GM12878 (cell line): Measurements from ENCODE around the gene BRME1. TPM values are rescaled to one million over a fixed set of nuclear protein-coding genes. Genes with fewer than 3 reads are reported as not detected.

Source experiments
- ATAC-seq: fragments of 200-7000 bp; cut with Tn5 transposase; 3 replicates; pipeline ENCODE4 v1.9.1; 2020; ENCODE audit warnings: mild to moderate bottlenecking, moderate library complexity
- BruUV-seq: library from RNA; stranded (reverse); fragments of 400-500 nt; replicated peaks from 2 replicates; lab custom pipeline; 2021; lab: Mats Ljungman, UMichigan
- CTCF ChIA-PET: fragments of 300-600 bp; sonication (Branson Sonifier 250); formaldehyde crosslinking; extraction: SDS; loops from one replicate; lab custom pipeline; 2021; ENCODE audit warnings: inconsistent platforms; lab: Yijun Ruan, JAX
- POLR2A ChIA-PET: fragments of 350-600 bp; formaldehyde crosslinking; extraction: SDS; loops from one replicate; lab custom pipeline; 2021; ENCODE audit warnings: inconsistent platforms; lab: Charles Lee
- RAD21 ChIA-PET: fragments of 300-600 bp; sonication (Branson Sonifier 250); formaldehyde crosslinking; loops from one replicate; lab custom pipeline; 2023; ENCODE audit warnings: antibody characterized with exemption; ENCODE audit not compliant: unreplicated experiment; lab: Charles Lee
- SMC1A ChIA-PET: fragments of 300-600 bp; sonication (Branson Sonifier 250); formaldehyde crosslinking; loops from one replicate; lab custom pipeline; 2023; ENCODE audit not compliant: unreplicated experiment, uncharacterized antibody; lab: Charles Lee
- DNase-seq: peaks from one replicate; pipeline ENCODE4 v3.0.0-alpha.2; 2011; ENCODE audit warnings: low read depth, low spot score
- FAIRE-seq: peaks from 3 replicates; lab custom pipeline; 2011; peaks lifted over from hg19 to GRCh38; lab: Jason Lieb, UNC
- H2AFZ ChIP-seq: 2 replicates; pipeline ENCODE4 v1.6.0; 2011; ENCODE audit warnings: low read depth, low read length, control low read depth; ENCODE audit not compliant: control insufficient read depth
- H3K27ac ChIP-seq: 2 replicates; pipeline ENCODE4 v1.5.1; 2011; ENCODE audit warnings: control low read depth; ENCODE audit not compliant: control insufficient read depth, insufficient read depth
- H3K27me3 ChIP-seq, 2 experiments: replicated peaks in 1 of 2; 2 replicates each; pipeline versions ENCODE4 v1.6.0 to v1.6.1; 2011; ENCODE audit warnings: low read length in 1 of 2; ENCODE audit not compliant: control insufficient read depth in 2 of 2, insufficient read depth in 2 of 2
- H3K36me3 ChIP-seq, 2 experiments: 2 replicates each; pipeline ENCODE4 v1.5.1; 2011; ENCODE audit warnings: low read length in 1 of 2; ENCODE audit not compliant: control insufficient read depth in 2 of 2, insufficient read depth in 2 of 2
- H3K4me1 ChIP-seq: 2 replicates; pipeline ENCODE4 v1.6.1; 2011; ENCODE audit warnings: mild to moderate bottlenecking, low read length, moderate library complexity, mixed read lengths; ENCODE audit not compliant: control insufficient read depth, insufficient read depth
- H3K4me2 ChIP-seq: 2 replicates; pipeline ENCODE4 v1.6.0; 2011; ENCODE audit warnings: control low read depth; ENCODE audit not compliant: control insufficient read depth, insufficient read depth
- H3K4me3 ChIP-seq: fragments of 200-600 bp; sonication (generic); 2 replicates; pipeline ENCODE4 v1.5.1; 2016
- H3K79me2 ChIP-seq: 2 replicates; pipeline ENCODE4 v1.6.0; 2011; ENCODE audit warnings: low read length; ENCODE audit not compliant: control insufficient read depth, insufficient read depth
- H3K9ac ChIP-seq: 2 replicates; pipeline ENCODE4 v1.8.0; 2011; ENCODE audit warnings: low read length, control low read depth, mixed read lengths; ENCODE audit not compliant: control insufficient read depth, insufficient read depth
- H3K9me3 ChIP-seq: replicated peaks from 3 replicates; pipeline ENCODE4 v1.5.1; 2011; ENCODE audit warnings: mild to moderate bottlenecking, low read length; ENCODE audit not compliant: control insufficient read depth, insufficient read depth
- H4K20me1 ChIP-seq: 2 replicates; pipeline ENCODE4 v1.6.0; 2011; ENCODE audit not compliant: control insufficient read depth, insufficient read depth
- BACH1 ChIP-seq: fragments of 450-650 bp; IDR thresholded peaks from 2 replicates; pipeline ENCODE4 v1.6.1; 2017; ENCODE audit warnings: mild to moderate bottlenecking, borderline replicate concordance
- BCL11A ChIP-seq: IDR thresholded peaks from 2 replicates; pipeline ENCODE4 v1.6.1; 2011; ENCODE audit warnings: low read depth, low read length
- BHLHE40 ChIP-seq, 2 experiments: fragments of 450-650 bp in 1 of 2; IDR thresholded peaks; 2 replicates each; pipeline ENCODE4 v1.6.1; 2011 to 2017; ENCODE audit warnings: low read depth in 2 of 2, borderline replicate concordance in 1 of 2, improper control_type of control experiment in 1 of 2, low read length in 1 of 2, mild to moderate bottlenecking in 1 of 2
- CHD1 ChIP-seq: IDR thresholded peaks from 2 replicates; pipeline ENCODE4 v1.6.1; 2012; ENCODE audit warnings: low read depth, low read length, improper control_type of control experiment
- KAT2A ChIP-seq: conservative IDR thresholded peaks from 2 replicates; pipeline ENCODE4 v1.6.1; 2011; ENCODE audit warnings: low read depth, low read length; ENCODE audit not compliant: control insufficient read depth
- KLF5 ChIP-seq: fragments of 450-650 bp; IDR thresholded peaks from 2 replicates; pipeline ENCODE4 v1.6.1; 2014; ENCODE audit warnings: mild to moderate bottlenecking; ENCODE audit not compliant: partially characterized antibody
- MTA2 ChIP-seq: fragments of 450-650 bp; IDR thresholded peaks from 2 replicates; pipeline ENCODE4 v1.6.1; 2016; ENCODE audit warnings: low read depth, mild to moderate bottlenecking, moderate library complexity
- NBN ChIP-seq: fragments of 450-650 bp; IDR thresholded peaks from 2 replicates; pipeline ENCODE4 v1.6.1; 2016
- SREBF1 ChIP-seq: IDR thresholded peaks from 2 replicates; pipeline ENCODE4 v1.6.1; 2012; ENCODE audit warnings: mild to moderate bottlenecking, low read length
- SRF ChIP-seq, 2 experiments: IDR thresholded peaks; 2 replicates each; pipeline ENCODE4 v1.6.1; 2011; ENCODE audit warnings: low read depth in 2 of 2, low read length in 2 of 2, mild to moderate bottlenecking in 1 of 2, moderate library complexity in 1 of 2
- TCF12 ChIP-seq: IDR thresholded peaks from 2 replicates; pipeline ENCODE4 v1.6.1; 2011; ENCODE audit warnings: low read depth, mild to moderate bottlenecking, low read length
- ZNF24 ChIP-seq: fragments of 450-650 bp; IDR thresholded peaks from 2 replicates; pipeline ENCODE4 v1.6.1; 2017; ENCODE audit warnings: antibody characterized with exemption, mild to moderate bottlenecking
- WGBS: methylation state at CpG from one replicate; pipeline ENCODE4 v1.1.6; 2016; ENCODE audit warnings: low lambda C conversion rate; ENCODE audit not compliant: insufficient replicate concordance, insufficient coverage; ENCODE audit errors: missing lambda C conversion rate; 5-methylcytosine and 5-hydroxymethylcytosine counted together
- in situ Hi-C: fragments of 300-500 bp; cut with MboI; formaldehyde crosslinking; loops from 9 replicates; pipeline ENCODE4 v1.14.3; 2018; ENCODE audit warnings: mixed read lengths
- intact Hi-C: fragments of 100-400 bp; cut with micrococcal nuclease; formaldehyde crosslinking; loops from one replicate; pipeline ENCODE4 v1.14.2; 2022; ENCODE audit not compliant: unreplicated experiment
- polyA plus RNA-seq, 11 experiments: library from polyadenylated mRNA; depleted of rRNA in 4 of 11; unstranded in 6 of 11; stranded (reverse) in 5 of 11; fragments of >200 nt; fragmentation: Nextera tagmentation in 4 of 11; fragmentation: Illumina TruSeq in 1 of 11; extraction: Ambion mirVana in 4 of 11; extraction: Trizol in 1 of 11; gene quantifications; 1 replicate in 1 of 11; 2 replicates in 10 of 11; pipeline versions ENCODE4 v1.2.1 to v1.2.3, GENCODE V29; 2011 to 2016; ENCODE audit warnings: inconsistent platforms in 2 of 11, missing spikeins in 2 of 11, low read depth in 1 of 11
- total RNA-seq, 4 experiments: library from RNA; depleted of rRNA in 3 of 4; stranded (reverse); fragments of >200 nt in 3 of 4; fragmentation: Illumina TruSeq in 1 of 4; extraction: Trizol in 1 of 4; gene quantifications; 2 replicates each; pipeline versions ENCODE4 v1.2.1 to v1.2.3, GENCODE V29; 2013 to 2021
- TF ChIP-seq, protein P1 (sequence below), 3 experiments: IDR thresholded peaks in 2 of 3; conservative IDR thresholded peaks in 1 of 3; 2 replicates each; pipeline ENCODE4 v1.5.1; 2011; ENCODE audit warnings: low read depth in 3 of 3, low read length in 3 of 3, mild to moderate bottlenecking in 3 of 3, control low read depth in 2 of 3, moderate library complexity in 2 of 3, inconsistent platforms in 1 of 3, mixed read lengths in 1 of 3; ENCODE audit not compliant: control insufficient read depth in 2 of 3, insufficient read depth in 1 of 3; ENCODE audit errors: extremely low read depth in 1 of 3
- TF ChIP-seq, protein P2 (sequence below): IDR thresholded peaks from 2 replicates; pipeline ENCODE4 v1.6.1; 2011; ENCODE audit warnings: mild to moderate bottlenecking, low read depth, low read length, moderate library complexity; ENCODE audit not compliant: insufficient replicate concordance

BRME1 gene
- total and polyA plus RNA-seq, 10 of the 15 experiments (the other 5 are each of a cell fraction or from before 2014, with no cell fraction given): 0.07 to 2.2 (median 1.1) TPM; not detected in 1

DNA sequence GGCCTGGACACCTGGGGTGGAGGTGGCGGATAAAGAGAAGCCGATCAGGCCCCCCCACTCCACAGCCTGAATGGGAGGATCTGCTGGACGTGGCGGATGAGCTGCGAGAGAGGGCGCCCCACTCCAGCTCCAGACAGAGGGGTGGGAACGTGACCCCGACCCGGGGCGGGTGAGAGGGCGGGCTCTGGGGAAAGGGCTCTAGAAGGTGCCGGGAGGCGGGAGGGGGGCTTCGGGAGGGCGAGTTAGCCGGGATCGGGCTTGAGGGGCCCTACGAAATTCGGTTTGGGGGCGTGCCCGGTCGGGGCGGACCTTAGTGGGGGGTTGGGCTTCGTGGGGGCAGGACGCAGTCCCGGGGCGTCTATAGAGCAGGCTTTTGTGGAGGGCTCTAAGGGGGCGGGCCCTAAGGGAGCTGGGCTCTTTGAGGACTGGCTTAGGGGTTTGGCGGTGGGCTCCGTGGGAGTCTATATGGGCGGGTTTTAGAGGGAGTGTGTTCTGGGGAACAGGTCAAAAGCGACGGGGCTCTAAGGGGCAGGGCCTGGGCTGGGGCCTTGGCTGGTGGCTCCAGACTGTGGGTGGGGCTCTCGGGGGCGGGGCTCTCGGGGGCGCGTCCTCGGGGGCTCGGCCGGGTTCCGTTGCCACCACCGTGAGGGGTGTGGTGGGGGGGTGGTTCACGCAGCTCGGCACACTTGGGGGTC, 33.1 kb downstream of the BRME1 start:
- Histone ChIP-seq H4K20me1 (no peaks in the 10 kb centered on the region), H3K27ac (no peak overlapping the region), H3K27me3 (no peaks in the 10 kb centered on the region), H3K79me2 (no peaks in the 10 kb centered on the region), H3K4me3 (peak overlapping the region; percentile 47), H3K4me1 (no peaks in the 10 kb centered on the region), H3K4me2 (peak overlapping the region; percentile 48; the same call in 1 of the 2 replicates), H3K9me3 (no peaks in the 10 kb centered on the region), H3K36me3 (no peaks in the 10 kb centered on the region), H2AFZ (peak overlapping the region; percentile 44), H3K9ac (no peak overlapping the region)
- ATAC-seq (peak; percentile 78), FAIRE-seq (no peak), DNase-seq (no peak)
- ChIA-PET POLR2A (interaction anchor here (0.6 to 1.0 kb wide), 4 partner anchors 10 to 243 kb away, joined by 3 to 5 read pairs (median 3); no protein-coding TSS in a partner anchor), CTCF (interaction anchor here (0.6 to 3.1 kb wide), 3 partner anchors 10 to 98 kb away, joined by 3 to 13 read pairs (median 3); partner anchors contain the start of gene C19orf53), RAD21 (interaction anchor here (0.6 to 3.1 kb wide), 7 partner anchors 10 to 708 kb away, joined by 3 to 13 read pairs (median 4); no protein-coding TSS in a partner anchor), SMC1A (interaction anchor here (1.0 to 1.5 kb wide), 2 partner anchors 204 to 275 kb away, joined by 3 read pairs; no protein-coding TSS in a partner anchor)
- in situ Hi-C loops: no loop called here
- 6% methylated on average over 31 of the region's 45 CpGs for WGBS
- intact Hi-C loops: no loop called here
- no peak for TF ChIP-seq BACH1
- TF ChIP-seq ZNF24: no peak
- no peak for TF ChIP-seq KAT2A
- TF ChIP-seq, protein P1, sequence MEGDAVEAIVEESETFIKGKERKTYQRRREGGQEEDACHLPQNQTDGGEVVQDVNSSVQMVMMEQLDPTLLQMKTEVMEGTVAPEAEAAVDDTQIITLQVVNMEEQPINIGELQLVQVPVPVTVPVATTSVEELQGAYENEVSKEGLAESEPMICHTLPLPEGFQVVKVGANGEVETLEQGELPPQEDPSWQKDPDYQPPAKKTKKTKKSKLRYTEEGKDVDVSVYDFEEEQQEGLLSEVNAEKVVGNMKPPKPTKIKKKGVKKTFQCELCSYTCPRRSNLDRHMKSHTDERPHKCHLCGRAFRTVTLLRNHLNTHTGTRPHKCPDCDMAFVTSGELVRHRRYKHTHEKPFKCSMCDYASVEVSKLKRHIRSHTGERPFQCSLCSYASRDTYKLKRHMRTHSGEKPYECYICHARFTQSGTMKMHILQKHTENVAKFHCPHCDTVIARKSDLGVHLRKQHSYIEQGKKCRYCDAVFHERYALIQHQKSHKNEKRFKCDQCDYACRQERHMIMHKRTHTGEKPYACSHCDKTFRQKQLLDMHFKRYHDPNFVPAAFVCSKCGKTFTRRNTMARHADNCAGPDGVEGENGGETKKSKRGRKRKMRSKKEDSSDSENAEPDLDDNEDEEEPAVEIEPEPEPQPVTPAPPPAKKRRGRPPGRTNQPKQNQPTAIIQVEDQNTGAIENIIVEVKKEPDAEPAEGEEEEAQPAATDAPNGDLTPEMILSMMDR (IDR thresholded peaks at IDR 0.05 in 2 of 3, conservative IDR thresholded peaks at IDR 0.05 in 1 of 3; ENCODE audit: control insufficient read depth in 2 of 3, extremely low read depth in 1 of 3, insufficient read depth in 1 of 3, low read depth in 3 of 3, low read length in 3 of 3): peak; percentile 6 to 24 (median 11); a peak in 2 of 6 replicates
- TF ChIP-seq CHD1: no peak
- TF ChIP-seq KLF5: no peak
- no peak for TF ChIP-seq BCL11A
- TF ChIP-seq MTA2: no peak
- TF ChIP-seq BHLHE40 (IDR thresholded peaks at IDR 0.05; ENCODE audit: borderline replicate concordance in 1 of 2, low read depth in 2 of 2, low read length in 1 of 2): peak in 1 of 2 experiments; percentile 54; a peak in 1 of 4 replicates
- no peak for TF ChIP-seq NBN
- TF ChIP-seq SRF (IDR thresholded peaks at IDR 0.05; ENCODE audit: low read depth in 2 of 2, low read length in 2 of 2): no peak
- TF ChIP-seq, protein P2, sequence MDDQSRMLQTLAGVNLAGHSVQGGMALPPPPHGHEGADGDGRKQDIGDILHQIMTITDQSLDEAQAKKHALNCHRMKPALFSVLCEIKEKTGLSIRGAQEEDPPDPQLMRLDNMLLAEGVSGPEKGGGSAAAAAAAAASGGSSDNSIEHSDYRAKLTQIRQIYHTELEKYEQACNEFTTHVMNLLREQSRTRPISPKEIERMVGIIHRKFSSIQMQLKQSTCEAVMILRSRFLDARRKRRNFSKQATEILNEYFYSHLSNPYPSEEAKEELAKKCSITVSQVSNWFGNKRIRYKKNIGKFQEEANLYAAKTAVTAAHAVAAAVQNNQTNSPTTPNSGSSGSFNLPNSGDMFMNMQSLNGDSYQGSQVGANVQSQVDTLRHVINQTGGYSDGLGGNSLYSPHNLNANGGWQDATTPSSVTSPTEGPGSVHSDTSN: no peak
- no peak for TF ChIP-seq TCF12
- TF ChIP-seq SREBF1: no peak
- no TSS peak for BruUV-seq
